Caki2 (cell line): ENCODE results near the gene CPSF4. TPM values are rescaled to one million over a fixed set of nuclear protein-coding genes. Genes with fewer than 3 reads are reported as not detected.
"Not testable (repeated sequence)": the region's sequence is repeated elsewhere in the genome, so short reads cannot be mapped to it uniquely, and the experiment has no call there.

ENCODE experiments used
- DNase-seq: peaks from one replicate; pipeline ENCODE4 v3.0.0-alpha.2; 2015; ENCODE audit warnings: low read depth
- in situ Hi-C: cut with HindIII; loops from 2 replicates; pipeline ENCODE4 v1.10.0; 2016; ENCODE audit warnings: low sequenced_read_pairs, low pct_unique_long_range_greater_than_20kb, mixed read lengths
- total RNA-seq: library from RNA; depleted of rRNA; stranded (reverse); fragments of >200 nt; shearing (Covaris generic); gene quantifications from 2 replicates; pipeline ENCODE4 v1.2.3, GENCODE V29; 2014; ENCODE audit warnings: low replicate concordance

Gene CPSF4
- total RNA-seq, 1 experiment from 2014 or later = 31.4 TPM

- in situ Hi-C loops = no loop called here
- no peak for DNase-seq
These were observed 33.8 kb upstream of the CPSF4 start for GRCh38 chr7:99404977-99405320.

GRCh38 chr7:99406557-99406956 is 32.2 kb upstream of the CPSF4 start:
- no peak for DNase-seq
- in situ Hi-C loops = no loop called here

- peak; percentile 33 for DNase-seq
These were observed 30.8 kb upstream of the CPSF4 start for GRCh38 chr7:99407872-99408378.

GRCh38 chr7:99408379-99409191 is 30.2 kb upstream of the CPSF4 start, which contains the start of the genes BUD31 and PDAP1:
BUD31 (plus strand) TSS chr7:99408969; CDS start chr7:99411093, 2,124 bp downstream.
PDAP1 (minus strand) TSS chr7:99408597; CDS start chr7:99408548, 49 bp downstream.
- in situ Hi-C loops = no loop called here

More at GRCh38 chr7:99407872-99408378, 30.8 kb upstream of the CPSF4 start:
- in situ Hi-C loops = no loop called here

GRCh38 chr7:99409192-99409572 is 29.6 kb upstream of the CPSF4 start:
- in situ Hi-C loops = no loop called here
- no peak for DNase-seq

More at GRCh38 chr7:99408379-99409191, 30.2 kb upstream of the CPSF4 start, which contains the start of the genes BUD31 and PDAP1:
- DNase-seq = peak; percentile 95

- in situ Hi-C loops = no loop called here
- no peak for DNase-seq
These were observed 28.9 kb upstream of the CPSF4 start for GRCh38 chr7:99409806-99410205.

- in situ Hi-C loops = no loop called here
- no peak for DNase-seq
These were observed 28.1 kb upstream of the CPSF4 start for GRCh38 chr7:99410635-99411034.

- in situ Hi-C loops = not testable (repeated sequence)
These were observed 23.1 kb upstream of the CPSF4 start for GRCh38 chr7:99415513-99416127.

GRCh38 chr7:99418260-99418659 is 20.5 kb upstream of the CPSF4 start:
- in situ Hi-C loops = no loop called here
- no peak for DNase-seq

More at GRCh38 chr7:99415513-99416127, 23.1 kb upstream of the CPSF4 start:
- peak; percentile 41 for DNase-seq

- DNase-seq = no peak
- in situ Hi-C loops = no loop called here
These were observed 19.3 kb upstream of the CPSF4 start for GRCh38 chr7:99419323-99420021.

- no peak for DNase-seq
- in situ Hi-C loops = no loop called here
These were observed 18.5 kb upstream of the CPSF4 start for GRCh38 chr7:99420213-99420612.

- in situ Hi-C loops = no loop called here
- DNase-seq = no peak
These were observed 17.8 kb upstream of the CPSF4 start for GRCh38 chr7:99420986-99421385.

- in situ Hi-C loops = no loop called here
- no peak for DNase-seq
These were observed 16.6 kb upstream of the CPSF4 start for GRCh38 chr7:99422186-99422585.

GRCh38 chr7:99422625-99423024 is 16.1 kb upstream of the CPSF4 start:
- in situ Hi-C loops = no loop called here

GRCh38 chr7:99424932-99425730 is 13.6 kb upstream of the CPSF4 start:
- in situ Hi-C loops = no loop called here
- no peak for DNase-seq

More at GRCh38 chr7:99422625-99423024, 16.1 kb upstream of the CPSF4 start:
- no peak for DNase-seq

GRCh38 chr7:99428972-99429566 is 9.7 kb upstream of the CPSF4 start:
- in situ Hi-C loops = no loop called here
- DNase-seq = no peak

- DNase-seq = no peak
- in situ Hi-C loops = no loop called here
These were observed 9.0 kb upstream of the CPSF4 start for GRCh38 chr7:99429756-99430155.
